Prostate gland (tissue), 2 donors: ENCODE results near the gene TNK2.

Source experiments
- POLR2AphosphoS5 ChIP-seq: sonication (generic); formaldehyde crosslinking; IDR thresholded peaks from one replicate; pipeline ENCODE4 v1.6.1; 2017; ENCODE audit warnings: antibody characterized with exemption
- TF ChIP-seq, protein P1 (sequence below), 4 experiments: fragments of 200-600 bp in 2 of 4; fragments of 450-650 bp in 2 of 4; sonication (generic) in 2 of 4; IDR thresholded peaks; 1 replicate in 3 of 4; 2 replicates in 1 of 4; pipeline ENCODE4 v1.5.1; 2016 to 2019; ENCODE audit warnings: antibody characterized with exemption in 4 of 4, mild to moderate bottlenecking in 2 of 4, moderate library complexity in 2 of 4

DNA sequence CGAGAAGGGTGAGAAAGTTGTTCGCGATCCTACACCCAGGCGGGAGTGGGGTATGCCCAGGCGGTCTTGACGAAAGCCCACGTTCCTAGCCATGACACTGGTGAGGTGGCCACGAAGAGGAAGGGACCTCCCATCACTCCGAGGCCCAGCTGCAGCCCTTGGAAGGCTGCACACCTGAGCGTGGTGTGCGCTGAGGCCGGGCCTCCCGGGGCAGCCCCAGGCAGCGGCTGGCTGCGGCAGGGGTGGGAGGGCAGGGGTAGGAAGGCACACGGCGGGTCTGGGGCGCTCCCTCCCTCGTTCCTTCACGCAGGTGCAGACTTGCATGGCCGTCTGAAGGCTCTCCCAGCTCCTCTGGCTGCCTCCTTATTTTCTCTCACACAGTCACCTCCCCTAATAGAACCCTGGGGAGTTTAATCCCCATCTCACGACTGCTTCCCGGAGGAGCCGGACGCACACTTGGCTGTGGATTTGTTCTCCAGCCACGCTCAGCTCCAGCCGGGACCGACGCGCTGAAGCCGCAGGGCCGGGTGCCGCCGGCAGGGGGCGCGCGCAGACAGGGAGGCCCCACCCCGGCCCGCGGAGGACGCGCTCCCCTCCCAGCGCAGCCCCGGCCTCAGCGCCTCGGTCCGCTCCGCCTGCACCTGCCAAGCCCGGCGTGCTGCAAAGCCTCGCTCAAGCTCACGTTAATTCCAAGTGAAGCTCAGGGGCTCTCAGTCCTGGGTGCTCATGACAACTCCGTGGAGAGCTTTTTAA lies 58.9 kb downstream of the TNK2 start:
- TF ChIP-seq, protein P1, sequence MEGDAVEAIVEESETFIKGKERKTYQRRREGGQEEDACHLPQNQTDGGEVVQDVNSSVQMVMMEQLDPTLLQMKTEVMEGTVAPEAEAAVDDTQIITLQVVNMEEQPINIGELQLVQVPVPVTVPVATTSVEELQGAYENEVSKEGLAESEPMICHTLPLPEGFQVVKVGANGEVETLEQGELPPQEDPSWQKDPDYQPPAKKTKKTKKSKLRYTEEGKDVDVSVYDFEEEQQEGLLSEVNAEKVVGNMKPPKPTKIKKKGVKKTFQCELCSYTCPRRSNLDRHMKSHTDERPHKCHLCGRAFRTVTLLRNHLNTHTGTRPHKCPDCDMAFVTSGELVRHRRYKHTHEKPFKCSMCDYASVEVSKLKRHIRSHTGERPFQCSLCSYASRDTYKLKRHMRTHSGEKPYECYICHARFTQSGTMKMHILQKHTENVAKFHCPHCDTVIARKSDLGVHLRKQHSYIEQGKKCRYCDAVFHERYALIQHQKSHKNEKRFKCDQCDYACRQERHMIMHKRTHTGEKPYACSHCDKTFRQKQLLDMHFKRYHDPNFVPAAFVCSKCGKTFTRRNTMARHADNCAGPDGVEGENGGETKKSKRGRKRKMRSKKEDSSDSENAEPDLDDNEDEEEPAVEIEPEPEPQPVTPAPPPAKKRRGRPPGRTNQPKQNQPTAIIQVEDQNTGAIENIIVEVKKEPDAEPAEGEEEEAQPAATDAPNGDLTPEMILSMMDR (IDR thresholded peaks at IDR 0.05): peak in 1 of 4 experiments; percentile 16
- TF ChIP-seq POLR2AphosphoS5: no peak
